ENCODE results near the gene NDUFS8. TPM values are rescaled to one million over a fixed set of nuclear protein-coding genes. Genes with fewer than 3 reads are reported as not detected.
"Not testable (repeated sequence)": the region's sequence is repeated elsewhere in the genome, so short reads cannot be mapped to it uniquely, and the experiment has no call there.

The NDUFS8 gene
- total RNA-seq = 95.5 TPM
- long read RNA-seq, transcript NDUFS8-201 (7 exons, 791 nt) = major isoform, 56 of 79 reads
- long read RNA-seq, partial matches to known transcripts = 6 of 79 reads
- long read RNA-seq, other reads (novel, unspliced or antisense) = 15 of 79 reads

- Histone ChIP-seq H3K4me3 (peak within 1 kb of the TSS; percentile 84), H3K4me1 (peaks cover 36% of the 10 kb centered on the region), H3K9me3 (no peaks in the 10 kb centered on the region), H3K27ac (peak within 1 kb of the TSS; percentile 87), H3K27me3 (ENCODE audit: low read depth) (no peaks in the 10 kb centered on the region), H3K36me3 (peaks cover 53% of the 10 kb centered on the region)
- intact Hi-C loops (cut with DNase I) = no loop called here
- peak; percentile 97 for DNase-seq
- TF ChIP-seq CTCF (IDR thresholded peaks at IDR 0.05) = no peak
- ATAC-seq = peak; percentile 95 to 96
These were observed at the start of gene NDUFS8 for GRCh38 chr11:68030318-68031143. TSS of gene NDUFS8 (plus strand) at chr11:68030681. CDS start at chr11:68032152, 1,471 bp downstream.

GRCh38 chr11:67981226-67981625 lies 49.3 kb upstream of the NDUFS8 start:
- intact Hi-C loops (cut with DNase I); H3K4me3 ChIP-seq; H3K9me3 ChIP-seq; ATAC-seq; H3K27ac ChIP-seq; H3K27me3 ChIP-seq (ENCODE audit: low read depth); DNase-seq; H3K36me3 ChIP-seq; H3K4me1 ChIP-seq: not testable (repeated sequence)

GRCh38 chr11:67982255-67982857 lies 48.1 kb upstream of the NDUFS8 start:
- not testable (repeated sequence) for DNase-seq

GRCh38 chr11:67983951-67984350 lies 46.5 kb upstream of the NDUFS8 start:
- intact Hi-C loops (cut with DNase I) = no loop called here
- Histone ChIP-seq H3K4me3 (no peak overlapping the region), H3K9me3 (no peaks in the 10 kb centered on the region), H3K27me3 (ENCODE audit: low read depth) (no peaks in the 10 kb centered on the region), H3K36me3 (no peaks in the 10 kb centered on the region), H3K4me1 (no peaks in the 10 kb centered on the region), H3K27ac (no peak overlapping the region)
- TF ChIP-seq CTCF (IDR thresholded peaks at IDR 0.05) = no peak
- DNase-seq (no peak), ATAC-seq (no peak)

More at GRCh38 chr11:67982255-67982857, 48.1 kb upstream of the NDUFS8 start:
- H3K36me3 ChIP-seq; H3K4me1 ChIP-seq; H3K4me3 ChIP-seq; H3K9me3 ChIP-seq; intact Hi-C loops (cut with DNase I); ATAC-seq; H3K27me3 ChIP-seq (ENCODE audit: low read depth); H3K27ac ChIP-seq: not testable (repeated sequence)

- DNase-seq; H3K36me3 ChIP-seq; H3K27me3 ChIP-seq (ENCODE audit: low read depth); H3K27ac ChIP-seq; H3K4me3 ChIP-seq; H3K4me1 ChIP-seq; ATAC-seq; H3K9me3 ChIP-seq; intact Hi-C loops (cut with DNase I): not testable (repeated sequence)
These were observed 45.2 kb upstream of the NDUFS8 start for GRCh38 chr11:67985302-67985701.

- H3K9me3 ChIP-seq; H3K27me3 ChIP-seq (ENCODE audit: low read depth); H3K27ac ChIP-seq; H3K4me3 ChIP-seq; intact Hi-C loops (cut with DNase I); H3K4me1 ChIP-seq; H3K36me3 ChIP-seq; DNase-seq: not testable (repeated sequence)
- ATAC-seq = peak in 1 of 2 donors; percentile 77
These were observed 39.7 kb upstream of the NDUFS8 start for GRCh38 chr11:67990546-67991346.

GRCh38 chr11:67991347-67992121 lies 38.9 kb upstream of the NDUFS8 start:
- intact Hi-C loops (cut with DNase I); H3K36me3 ChIP-seq; H3K4me1 ChIP-seq; DNase-seq; H3K4me3 ChIP-seq; H3K9me3 ChIP-seq; H3K27ac ChIP-seq; H3K27me3 ChIP-seq (ENCODE audit: low read depth); ATAC-seq: not testable (repeated sequence)

Measured in lower lobe of right lung (tissue), 2 donors.